HepG2 (cell line): Measurements from ENCODE around the gene PLEKHN1. TPM values are rescaled to one million over a fixed set of nuclear protein-coding genes. Genes with fewer than 3 reads are reported as not detected.

Experiments
- ARNT ChIP-seq: fragments of 450-650 bp; IDR thresholded peaks from 2 replicates; pipeline ENCODE4 v1.6.1; 2017
- CHD2 ChIP-seq: IDR thresholded peaks from 2 replicates; pipeline ENCODE4 v1.6.1; 2011; ENCODE audit warnings: low read depth, low read length, improper control_type of control experiment
- FUBP1 ChIP-seq: sonication (generic); formaldehyde crosslinking; IDR thresholded peaks from 2 replicates; pipeline ENCODE4 v1.5.1; 2020; ENCODE audit warnings: missing genetic modification reagents, mild to moderate bottlenecking, borderline replicate concordance
- GTF2F1 ChIP-seq: fragments of 150-350 bp; IDR thresholded peaks from 2 replicates; pipeline ENCODE4 v1.6.1; 2014; ENCODE audit warnings: low read length
- HDAC6 ChIP-seq: fragments of 200-600 bp; sonication (generic); IDR thresholded peaks from 2 replicates; pipeline ENCODE4 v1.7.0; 2017; ENCODE audit warnings: mild to moderate bottlenecking, antibody characterized with exemption, low read length, low read depth
- KLF9 ChIP-seq: IDR thresholded peaks from 2 replicates; pipeline ENCODE4 v1.6.1; 2016; ENCODE audit warnings: low read depth
- NCOA2 ChIP-seq: sonication (generic); formaldehyde crosslinking; IDR thresholded peaks from 2 replicates; pipeline ENCODE4 v1.8.0; 2022; ENCODE audit warnings: inconsistent platforms
- NFE2L2 ChIP-seq: fragments of 150-350 bp; IDR thresholded peaks from 2 replicates; pipeline ENCODE4 v1.6.1; 2014; ENCODE audit warnings: low read length
- NFYB ChIP-seq: sonication (generic); formaldehyde crosslinking; IDR thresholded peaks from 2 replicates; pipeline ENCODE4 v1.4.0; 2020; ENCODE audit warnings: missing genetic modification reagents
- ONECUT2 ChIP-seq: sonication (generic); formaldehyde crosslinking; IDR thresholded peaks from 2 replicates; pipeline ENCODE4 v1.4.0; 2020; ENCODE audit warnings: missing genetic modification reagents
- TAF15 ChIP-seq: fragments of 200-400 bp; formaldehyde crosslinking; IDR thresholded peaks from one replicate; pipeline ENCODE4 v1.6.1; 2018; ENCODE audit warnings: mild to moderate bottlenecking, low read depth, low read length; ENCODE audit not compliant: poor library complexity, severe bottlenecking
- THAP8 ChIP-seq: sonication (generic); formaldehyde crosslinking; IDR thresholded peaks from 2 replicates; pipeline ENCODE4 v1.5.1; 2020; ENCODE audit warnings: missing genetic modification reagents, mild to moderate bottlenecking, borderline replicate concordance
- ZFP37 ChIP-seq: sonication (generic); formaldehyde crosslinking; IDR thresholded peaks from 2 replicates; pipeline ENCODE4 v1.4.0; 2020; ENCODE audit warnings: missing genetic modification reagents, borderline replicate concordance
- ZFYVE20 ChIP-seq: sonication (generic); formaldehyde crosslinking; IDR thresholded peaks from 2 replicates; pipeline ENCODE4 v1.8.0; 2023; ENCODE audit warnings: low read depth, mild to moderate bottlenecking, moderate library complexity, missing genetic modification reagents, borderline replicate concordance
- ZNF18 ChIP-seq: sonication (generic); formaldehyde crosslinking; IDR thresholded peaks from 2 replicates; pipeline ENCODE4 v1.8.0; 2022; ENCODE audit warnings: mild to moderate bottlenecking, missing genetic modification reagents; ENCODE audit not compliant: insufficient replicate concordance
- ZNF207 ChIP-seq: fragments of 450-650 bp; IDR thresholded peaks from 2 replicates; pipeline ENCODE4 v1.6.1; 2016; ENCODE audit warnings: antibody characterized with exemption, borderline replicate concordance
- ZNF24 ChIP-seq: fragments of 450-650 bp; IDR thresholded peaks from 2 replicates; pipeline ENCODE4 v1.6.1; 2017; ENCODE audit warnings: antibody characterized with exemption, mild to moderate bottlenecking
- ZNF772 ChIP-seq: sonication (generic); formaldehyde crosslinking; IDR thresholded peaks from 2 replicates; pipeline ENCODE4 v1.5.0; 2020; ENCODE audit warnings: mild to moderate bottlenecking, missing genetic modification reagents
- ZNF773 ChIP-seq: sonication (generic); formaldehyde crosslinking; IDR thresholded peaks from 2 replicates; pipeline ENCODE4 v1.4.0; 2020; ENCODE audit warnings: missing genetic modification reagents, borderline replicate concordance
- polyA plus RNA-seq, 8 experiments: library from polyadenylated mRNA; depleted of rRNA in 3 of 8; stranded (reverse) in 7 of 8; unstranded in 1 of 8; fragments of >200 nt; fragmentation: Illumina TruSeq in 4 of 8; extraction: Trizol in 4 of 8; gene quantifications; 2 replicates each; pipeline versions ENCODE4 v1.2.1 to v1.2.3, GENCODE V29; 2011 to 2016; ENCODE audit warnings: low read depth in 4 of 8, missing spikeins in 1 of 8, mixed read lengths in 1 of 8; ENCODE audit not compliant: insufficient read depth in 1 of 8
- total RNA-seq, 5 experiments: library from RNA; depleted of rRNA; stranded (reverse); fragments of >200 nt; fragmentation: Illumina TruSeq; extraction: Trizol; gene quantifications; 2 replicates each; pipeline ENCODE4 v1.2.3, GENCODE V29; 2016; ENCODE audit warnings: low read depth in 1 of 5
- TF ChIP-seq, protein P1 (sequence below): IDR thresholded peaks from 2 replicates; pipeline ENCODE4 v1.6.1; 2012; ENCODE audit warnings: inconsistent platforms
- TF ChIP-seq, protein P2 (sequence below): sonication (generic); formaldehyde crosslinking; conservative IDR thresholded peaks from 2 replicates; pipeline ENCODE4 v1.5.0; 2020; ENCODE audit warnings: missing genetic modification reagents
- TF ChIP-seq, protein P3 (sequence below): sonication (generic); formaldehyde crosslinking; IDR thresholded peaks from 2 replicates; pipeline ENCODE4 v1.4.0; 2020; ENCODE audit warnings: missing genetic modification reagents, borderline replicate concordance
- TF ChIP-seq, protein P4 (sequence below): sonication (generic); formaldehyde crosslinking; IDR thresholded peaks from 2 replicates; pipeline ENCODE4 v1.4.0; 2020; ENCODE audit warnings: missing genetic modification reagents

PLEKHN1 gene
- total and polyA plus RNA-seq, 2 of the 13 experiments (the other 11 are each of a cell fraction or from before 2014, with no cell fraction given): 0.42 to 0.58 TPM

DNA sequence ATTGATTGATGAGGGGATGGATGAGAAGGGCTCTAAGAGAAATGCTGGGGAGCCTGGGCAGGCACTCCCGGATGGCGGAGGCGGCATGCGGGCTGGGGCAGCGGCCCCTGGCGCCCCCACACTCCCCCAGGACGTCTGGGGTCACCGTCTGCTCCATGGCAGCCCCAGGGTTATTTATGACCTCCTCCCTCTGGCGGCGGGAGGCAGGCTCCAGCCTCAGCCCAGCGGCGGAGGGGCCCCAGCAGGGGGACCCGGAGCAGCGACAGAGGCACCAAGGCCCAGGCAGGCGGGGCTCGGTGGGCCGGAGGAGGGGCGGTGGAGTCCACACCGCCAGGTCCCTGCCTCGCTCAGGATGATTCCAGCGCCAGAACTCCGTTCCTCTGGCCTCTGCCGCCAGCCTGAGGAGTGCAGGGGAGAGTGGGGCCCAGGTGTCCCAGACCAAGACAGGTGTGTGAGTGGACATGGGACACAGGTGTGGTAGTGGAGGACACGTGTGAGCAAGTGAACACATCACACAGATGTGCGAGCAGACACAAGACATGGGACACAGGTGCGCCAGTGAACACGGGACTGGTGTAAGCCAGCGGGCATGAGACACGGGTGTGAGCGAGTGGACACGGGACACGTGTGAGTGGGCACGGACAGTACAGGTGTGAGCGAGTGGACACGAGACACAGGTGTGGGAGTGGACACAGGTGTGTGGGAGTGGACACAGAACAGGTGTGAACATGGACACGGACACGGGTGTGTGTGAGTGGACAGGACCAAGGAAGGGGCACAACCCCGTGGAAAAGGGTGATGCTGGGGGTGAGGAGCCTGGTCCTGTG is 45.1 kb upstream of the PLEKHN1 start (continued):
- TF ChIP-seq, protein P1, sequence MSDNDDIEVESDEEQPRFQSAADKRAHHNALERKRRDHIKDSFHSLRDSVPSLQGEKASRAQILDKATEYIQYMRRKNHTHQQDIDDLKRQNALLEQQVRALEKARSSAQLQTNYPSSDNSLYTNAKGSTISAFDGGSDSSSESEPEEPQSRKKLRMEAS: peak; percentile 29; the same call in 1 of the 2 replicates
- TF ChIP-seq, protein P2, sequence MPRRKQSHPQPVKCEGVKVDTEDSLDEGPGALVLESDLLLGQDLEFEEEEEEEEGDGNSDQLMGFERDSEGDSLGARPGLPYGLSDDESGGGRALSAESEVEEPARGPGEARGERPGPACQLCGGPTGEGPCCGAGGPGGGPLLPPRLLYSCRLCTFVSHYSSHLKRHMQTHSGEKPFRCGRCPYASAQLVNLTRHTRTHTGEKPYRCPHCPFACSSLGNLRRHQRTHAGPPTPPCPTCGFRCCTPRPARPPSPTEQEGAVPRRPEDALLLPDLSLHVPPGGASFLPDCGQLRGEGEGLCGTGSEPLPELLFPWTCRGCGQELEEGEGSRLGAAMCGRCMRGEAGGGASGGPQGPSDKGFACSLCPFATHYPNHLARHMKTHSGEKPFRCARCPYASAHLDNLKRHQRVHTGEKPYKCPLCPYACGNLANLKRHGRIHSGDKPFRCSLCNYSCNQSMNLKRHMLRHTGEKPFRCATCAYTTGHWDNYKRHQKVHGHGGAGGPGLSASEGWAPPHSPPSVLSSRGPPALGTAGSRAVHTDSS (CRISPR knock-in tag): no peak
- TF ChIP-seq HDAC6 (no peak), ZFP37 (CRISPR knock-in tag) (no peak), KLF9 (no peak), CHD2 (no peak), ZNF773 (CRISPR knock-in tag) (no peak), ZNF18 (CRISPR knock-in tag) (no peak), NFYB (CRISPR knock-in tag) (no peak), ZNF24 (no peak), ONECUT2 (CRISPR knock-in tag) (no peak), ZNF772 (CRISPR knock-in tag) (peak; percentile 41; the same call in 1 of the 2 replicates), ZFYVE20 (CRISPR knock-in tag) (no peak), NCOA2 (CRISPR knock-in tag) (no peak), THAP8 (CRISPR knock-in tag) (no peak), GTF2F1 (no peak), NFE2L2 (no peak), ZNF207 (no peak), FUBP1 (CRISPR knock-in tag) (no peak), TAF15 (peak; percentile 82), ARNT (no peak)
- TF ChIP-seq, protein P3, sequence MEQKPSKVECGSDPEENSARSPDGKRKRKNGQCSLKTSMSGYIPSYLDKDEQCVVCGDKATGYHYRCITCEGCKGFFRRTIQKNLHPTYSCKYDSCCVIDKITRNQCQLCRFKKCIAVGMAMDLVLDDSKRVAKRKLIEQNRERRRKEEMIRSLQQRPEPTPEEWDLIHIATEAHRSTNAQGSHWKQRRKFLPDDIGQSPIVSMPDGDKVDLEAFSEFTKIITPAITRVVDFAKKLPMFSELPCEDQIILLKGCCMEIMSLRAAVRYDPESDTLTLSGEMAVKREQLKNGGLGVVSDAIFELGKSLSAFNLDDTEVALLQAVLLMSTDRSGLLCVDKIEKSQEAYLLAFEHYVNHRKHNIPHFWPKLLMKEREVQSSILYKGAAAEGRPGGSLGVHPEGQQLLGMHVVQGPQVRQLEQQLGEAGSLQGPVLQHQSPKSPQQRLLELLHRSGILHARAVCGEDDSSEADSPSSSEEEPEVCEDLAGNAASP (CRISPR knock-in tag): peak; percentile 42; the same call in 1 of the 2 replicates
- TF ChIP-seq, protein P4, sequence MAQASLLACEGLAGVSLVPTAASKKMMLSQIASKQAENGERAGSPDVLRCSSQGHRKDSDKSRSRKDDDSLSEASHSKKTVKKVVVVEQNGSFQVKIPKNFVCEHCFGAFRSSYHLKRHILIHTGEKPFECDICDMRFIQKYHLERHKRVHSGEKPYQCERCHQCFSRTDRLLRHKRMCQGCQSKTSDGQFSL: no peak
